Metanephros (tissue), 2 donors: ENCODE results near the gene COL9A3. TPM values are rescaled to one million over a fixed set of nuclear protein-coding genes. Genes with fewer than 3 reads are reported as not detected.

Source experiments
- small RNA-seq: library from RNA; depleted of rRNA; stranded (forward); fragments of <200 nt; gene quantifications from one replicate; pipeline ENCODE3, GENCODE V24; 2014; ENCODE audit warnings: low replicate concordance
- total RNA-seq: library from RNA; depleted of rRNA; stranded (reverse); fragments of >200 nt; gene quantifications from one replicate; pipeline ENCODE4 v1.2.3, GENCODE V29; 2014

The COL9A3 gene
- 28.3 TPM for total RNA-seq

GRCh38 chr20:62816884-62817873 is at the start of gene COL9A3:
Gene COL9A3, plus strand, starts transcription at chr20:62817050. Its CDS starts 15 bp downstream, at chr20:62817065.

GRCh38 chr20:62804627-62805154 is 12.2 kb upstream of the COL9A3 start, which contains the start of gene OGFR:
Gene OGFR, plus strand, starts transcription at chr20:62804835. Its CDS starts 25 bp downstream, at chr20:62804860.

GRCh38 chr20:62861726-62862336 is 45.0 kb downstream of the COL9A3 start, which contains the start of gene TCFL5:
Gene TCFL5, minus strand, starts transcription at chr20:62861822. Its CDS starts 152 bp downstream, at chr20:62861670.

Small RNAs within 50 kb of the gene (small RNA-seq; reads per million reads assigned to genes)
- not detected for gene DPH3P1

Other genes with a start within 250 kb of the COL9A3 start
- 7.5 TPM for gene SLCO4A1, start 174.5 kb upstream of the COL9A3 start, total RNA-seq
- 0.58 TPM for gene NTSR1, start 108.2 kb upstream of the COL9A3 start, total RNA-seq
- gene MRGBP, start 20.6 kb upstream of the COL9A3 start, total RNA-seq = 13.4 TPM
- 31.1 TPM for gene OGFR, start 12.2 kb upstream of the COL9A3 start, total RNA-seq
- gene TCFL5, start 44.8 kb downstream of the COL9A3 start, total RNA-seq = 8.3 TPM
- gene DIDO1, start 109.5 kb downstream of the COL9A3 start, total RNA-seq = 55.5 TPM
- 43.1 TPM for gene GID8, start 121.1 kb downstream of the COL9A3 start, total RNA-seq
- gene SLC17A9, start 135.7 kb downstream of the COL9A3 start, total RNA-seq = 1.3 TPM
- not detected for gene BHLHE23, start 189.9 kb downstream of the COL9A3 start, total RNA-seq